T47D (cell line): ENCODE results near the gene SLC25A11.

Experiments used
- DNase-seq, 2 experiments: peaks; one replicate each; pipeline versions ENCODE4 v3.0.0 to v3.0.0-alpha.2; 2011 to 2012; ENCODE audit warnings: low read depth in 1 of 2, low spot score in 1 of 2
- JUND ChIP-seq: IDR thresholded peaks from 2 replicates; pipeline ENCODE4 v1.6.1; 2012; ENCODE audit warnings: low read depth
- in situ Hi-C: cut with HindIII; loops from 2 replicates; pipeline ENCODE4 v1.10.0; 2016; ENCODE audit warnings: low sequenced_read_pairs, low pct_unique_long_range_greater_than_20kb

The SLC25A11 gene

GRCh38 chr17:4971826-4972225 lies 32.0 kb upstream of the SLC25A11 start:
- no peak for DNase-seq
- TF ChIP-seq JUND, result no peak
- in situ Hi-C loops, result no loop called here

DNA sequence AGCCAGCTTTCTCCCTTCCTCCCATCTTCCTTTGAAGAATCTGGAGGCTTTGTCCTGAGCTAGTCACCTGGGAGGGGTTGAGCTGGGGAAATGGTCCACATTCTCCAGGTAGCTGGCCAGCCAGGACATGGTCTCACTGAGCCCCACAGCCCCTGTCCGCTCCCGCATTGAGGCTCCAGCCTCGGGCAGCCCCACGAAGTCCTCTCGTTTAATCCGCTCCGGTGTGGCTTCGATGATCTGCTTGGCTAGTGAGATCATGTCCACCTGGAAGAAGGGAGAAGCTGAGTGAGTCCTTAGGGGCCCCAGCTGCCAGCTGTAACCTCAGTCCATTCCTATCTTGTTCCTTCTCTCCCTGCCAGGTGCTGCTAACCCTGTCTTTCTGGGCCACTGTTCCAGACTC lies 30.4 kb upstream of the SLC25A11 start:
- no peak for DNase-seq
- TF ChIP-seq JUND, result no peak
- in situ Hi-C loops, result no loop called here

DNA sequence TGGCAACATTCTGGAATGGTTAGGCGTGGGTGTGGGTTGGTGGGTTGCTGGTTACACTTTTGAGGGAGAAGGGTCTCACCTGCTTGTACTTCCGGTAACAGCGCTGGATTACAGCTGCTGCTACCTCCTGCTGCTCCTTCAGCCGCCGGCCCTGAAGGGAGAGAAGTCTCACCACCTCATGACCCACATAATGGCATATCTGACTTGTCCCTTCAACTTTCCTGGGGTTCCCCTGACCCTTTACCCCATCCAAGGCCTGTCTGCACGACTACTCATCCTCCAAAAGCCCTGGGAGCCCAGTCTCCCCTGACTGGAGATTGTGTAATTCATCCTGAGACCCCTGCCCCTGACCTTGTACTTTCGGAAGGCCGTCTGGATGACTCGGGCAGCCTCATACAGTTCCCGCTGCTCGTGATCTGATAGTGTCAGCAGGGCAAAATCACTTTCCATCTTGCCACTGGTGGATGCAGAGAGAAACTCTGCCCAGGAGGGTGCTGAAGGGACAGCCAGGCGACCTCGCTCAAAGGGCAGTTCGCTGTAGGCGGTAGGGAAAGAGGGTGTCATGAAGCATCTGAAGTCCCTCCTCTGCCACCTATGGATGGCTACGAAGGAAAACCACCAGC lies 29.8 kb upstream of the SLC25A11 start:
- TF ChIP-seq JUND, result no peak
- in situ Hi-C loops, result no loop called here
- DNase-seq, result no peak

GRCh38 chr17:4969047-4969550 lies 29.3 kb upstream of the SLC25A11 start:
- TF ChIP-seq JUND, result no peak
- DNase-seq, result no peak
- in situ Hi-C loops, result no loop called here

DNA sequence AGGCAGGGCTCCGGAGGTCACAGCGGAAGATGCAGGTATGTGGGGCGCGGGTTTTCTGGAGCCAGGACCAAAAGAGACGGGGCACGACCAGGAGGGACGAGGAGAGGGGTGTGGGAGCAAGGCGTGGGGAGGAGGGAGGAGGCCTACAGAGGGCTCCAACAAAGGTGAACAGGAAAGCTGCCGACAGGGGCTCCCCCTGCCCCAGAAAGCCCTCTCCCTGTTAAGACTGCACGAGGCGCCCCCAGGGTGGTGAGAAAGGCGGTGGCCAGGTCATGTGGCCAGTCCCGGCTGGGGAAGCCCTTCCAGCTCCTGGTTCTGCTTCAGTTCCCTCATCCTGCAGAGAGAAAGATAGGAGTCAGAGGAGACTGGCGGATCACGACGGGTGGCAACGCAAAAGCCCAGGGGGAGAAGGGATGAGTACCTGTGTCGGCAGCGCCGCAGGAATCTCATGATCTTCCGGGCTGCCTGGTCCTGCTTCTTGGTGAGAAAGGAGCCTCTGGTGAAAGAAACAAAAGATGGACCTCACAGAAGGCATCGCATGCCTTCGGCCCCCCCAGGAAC lies 28.7 kb upstream of the SLC25A11 start:
- in situ Hi-C loops, result no loop called here
- no peak for DNase-seq

GRCh38 chr17:4967539-4968485 lies 28.0 kb upstream of the SLC25A11 start, which contains the start of gene SPAG7:
SPAG7 (minus strand) TSS chr17:4967817; CDS start chr17:4967804, 13 bp downstream.
- in situ Hi-C loops, result no loop called here
- no peak for TF ChIP-seq JUND
- DNase-seq, result peak; percentile 74 to 95

More for the DNA sequence above, 28.7 kb upstream of the SLC25A11 start:
- TF ChIP-seq JUND, result no peak

GRCh38 chr17:4966844-4967538 lies 27.1 kb upstream of the SLC25A11 start:
- in situ Hi-C loops, result no loop called here
- TF ChIP-seq JUND, result no peak
- DNase-seq, result peak; percentile 97 to 99

DNA sequence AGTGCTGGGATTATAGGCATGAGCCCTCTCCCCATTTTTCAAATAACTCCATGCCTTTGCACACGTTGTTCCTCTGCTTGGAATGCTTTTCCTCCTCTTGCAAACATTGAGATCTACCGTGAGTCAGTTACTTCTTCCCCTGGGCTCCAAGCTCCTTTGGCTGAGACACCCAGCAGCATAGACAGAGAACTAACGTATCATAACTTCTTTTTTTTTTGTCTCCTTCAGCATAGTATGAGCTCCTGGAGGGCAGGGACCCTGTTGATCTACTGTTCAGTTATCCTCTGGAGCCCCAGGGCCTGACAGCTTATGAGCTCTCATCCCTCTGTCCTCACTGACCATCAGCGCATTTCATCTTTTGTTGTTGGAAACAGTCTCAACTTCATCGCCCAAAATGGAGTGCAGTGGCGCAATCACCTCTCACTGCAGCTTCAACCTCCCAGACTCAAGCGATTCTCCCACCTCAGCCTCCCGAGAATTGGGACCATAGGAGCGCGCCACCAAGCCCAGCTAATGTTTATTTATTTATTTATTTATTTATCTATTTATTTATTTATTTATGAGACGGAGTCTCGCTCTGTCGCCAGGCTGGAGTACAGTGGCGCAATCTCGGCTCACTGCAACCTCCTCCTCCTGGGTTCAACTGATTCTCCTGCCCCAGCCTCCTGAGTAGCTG lies 25.6 kb upstream of the SLC25A11 start:
- TF ChIP-seq JUND, result no peak
- in situ Hi-C loops, result no loop called here
- no peak for DNase-seq

DNA sequence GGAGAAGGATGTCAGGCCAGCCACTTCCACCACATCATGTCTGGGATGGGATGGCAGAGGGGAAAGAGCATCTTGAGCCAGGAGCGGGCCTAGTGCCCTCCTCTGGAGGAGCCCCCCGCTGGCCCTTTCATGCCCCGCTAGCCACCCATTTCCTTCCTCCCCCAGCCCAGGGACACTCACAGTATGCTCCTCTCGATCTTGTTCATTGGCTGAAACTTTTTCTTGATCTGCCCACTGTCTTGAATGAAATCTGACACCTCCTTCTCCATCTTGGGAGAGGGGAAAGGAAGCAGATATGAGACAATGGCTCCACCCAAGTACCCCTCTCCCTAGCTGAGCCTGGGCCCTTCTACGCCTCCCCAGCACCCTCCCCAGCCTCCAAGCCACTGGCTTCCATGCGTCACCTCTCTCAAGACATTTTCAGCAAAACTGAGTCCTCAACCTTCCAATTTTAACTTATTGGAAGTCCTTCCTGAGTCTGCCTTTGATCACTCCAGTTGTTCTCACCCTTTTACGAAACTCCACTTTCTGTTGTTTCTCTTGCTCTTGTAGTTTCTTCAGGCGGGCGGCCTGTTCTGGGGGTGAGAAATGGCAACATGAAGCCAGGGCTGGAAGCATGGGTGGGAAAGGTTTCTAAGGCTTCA lies 20.6 kb upstream of the SLC25A11 start:
- no peak for TF ChIP-seq JUND
- DNase-seq, result no peak
- in situ Hi-C loops, result no loop called here

GRCh38 chr17:4959261-4959965 lies 19.6 kb upstream of the SLC25A11 start:
- no peak for DNase-seq
- in situ Hi-C loops, result no loop called here

DNA sequence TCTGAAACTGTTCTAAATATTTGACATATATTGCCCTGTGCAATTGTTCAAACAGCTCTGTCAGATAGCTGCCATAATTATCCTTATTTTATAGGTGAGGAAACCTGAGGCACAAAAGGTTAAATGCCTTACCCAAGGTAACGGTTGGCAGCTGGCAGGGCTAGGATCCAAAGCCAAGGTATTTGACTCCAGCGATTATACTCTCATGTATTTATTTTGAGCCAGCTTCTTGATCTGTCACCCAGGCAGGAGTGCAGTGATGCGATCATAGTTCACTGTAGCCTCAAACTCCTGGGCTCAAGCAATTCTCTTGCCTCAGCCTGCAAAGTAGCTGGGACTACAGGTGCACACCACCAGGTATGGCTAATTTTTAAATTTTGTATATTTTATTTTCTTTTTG lies 18.3 kb upstream of the SLC25A11 start:
- TF ChIP-seq JUND, result no peak
- DNase-seq, result no peak
- in situ Hi-C loops, result no loop called here

More at GRCh38 chr17:4959261-4959965, 19.6 kb upstream of the SLC25A11 start:
- TF ChIP-seq JUND, result no peak
